GM19043 (cell line): Measurements from ENCODE around the gene MEX3C.
A peak's percentile ranks its signal among the peaks of the same experiment; 100 is the strongest.

Source experiments
- ATAC-seq: cut with Tn5 transposase; IDR thresholded peaks from one replicate; pipeline ENCODE4 v1.9.1; 2021; ENCODE audit warnings: low read depth; ENCODE audit not compliant: unreplicated experiment

The MEX3C gene

DNA sequence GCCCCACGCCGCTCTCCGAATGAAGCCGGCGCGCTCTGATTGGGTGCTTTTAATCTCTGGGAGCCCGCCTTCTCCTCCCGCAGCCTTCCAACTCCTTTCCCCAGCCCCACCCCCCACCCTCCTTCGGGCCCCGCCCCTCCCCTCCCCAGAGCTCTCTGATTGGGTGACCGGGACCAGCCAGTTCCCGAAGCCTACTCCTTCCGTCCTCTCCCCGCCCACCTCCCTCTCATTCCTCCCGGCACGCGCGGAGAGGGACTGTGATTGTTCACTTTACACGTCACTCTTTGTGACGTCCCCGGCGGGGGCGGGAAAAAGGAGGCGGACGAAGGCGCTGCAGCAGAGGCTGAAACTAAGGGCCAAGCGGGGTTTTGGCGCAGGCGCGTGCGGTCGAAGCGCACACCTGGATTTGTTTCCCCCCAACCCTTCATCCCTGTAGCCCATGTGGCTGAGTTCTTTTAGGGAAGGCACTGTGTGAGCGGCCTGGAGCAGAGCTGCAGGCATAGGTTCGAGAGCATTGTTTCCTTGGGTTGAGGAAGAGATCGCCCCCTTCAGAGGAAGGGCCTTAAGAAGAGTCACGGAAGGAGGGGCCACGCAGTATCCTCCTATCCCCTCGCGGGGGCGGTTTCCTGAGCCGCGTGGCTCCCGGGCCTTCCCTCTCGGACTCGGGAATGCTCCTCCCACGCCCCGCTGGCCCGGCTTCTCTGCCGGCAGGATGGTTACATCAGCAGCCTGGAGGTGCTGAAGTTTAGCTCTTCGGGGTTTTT, at the start of gene MEX3C:
MEX3C (minus strand) TSS at position 21 of the 764 bp plus-strand sequence. CDS start 361 bp downstream, outside the sequence.
- peak; percentile 78 for ATAC-seq

- ATAC-seq, result no peak
Observed at GRCh38 chr18:51241226-51241625, 43.7 kb upstream of the MEX3C start.

DNA sequence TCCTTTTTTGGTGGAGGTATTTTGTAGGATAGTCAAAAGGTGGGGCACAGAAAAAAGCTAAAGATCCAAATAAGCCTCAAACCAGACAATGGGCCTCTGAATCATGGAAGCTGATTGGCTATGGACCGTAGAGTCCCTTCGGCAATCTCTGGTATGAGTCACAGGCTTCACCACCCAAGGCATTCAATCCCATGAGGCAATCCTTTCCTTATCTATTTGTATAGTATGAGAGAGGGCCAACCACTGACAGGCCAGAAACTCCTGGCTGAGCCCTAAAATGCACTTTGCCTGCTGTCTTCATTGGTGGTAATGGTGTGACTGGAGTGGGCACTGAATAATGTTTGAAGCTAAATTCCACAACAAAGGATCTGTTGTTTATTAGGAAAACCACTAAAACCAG, 38.7 kb upstream of the MEX3C start:
- ATAC-seq, result no peak

- peak; percentile 85 for ATAC-seq
Observed at GRCh38 chr18:51235009-51235789, 37.7 kb upstream of the MEX3C start.

GRCh38 chr18:51234117-51235008, 36.9 kb upstream of the MEX3C start:
- no peak for ATAC-seq

- ATAC-seq, result no peak
Observed at GRCh38 chr18:51229328-51229727, 31.8 kb upstream of the MEX3C start.

GRCh38 chr18:51227660-51228059, 30.2 kb upstream of the MEX3C start:
- no peak for ATAC-seq

GRCh38 chr18:51226587-51227350, 29.3 kb upstream of the MEX3C start:
- no peak for ATAC-seq

GRCh38 chr18:51226068-51226467, 28.6 kb upstream of the MEX3C start:
- ATAC-seq, result no peak

- ATAC-seq, result no peak
Observed at GRCh38 chr18:51212606-51213005, 15.1 kb upstream of the MEX3C start.

DNA sequence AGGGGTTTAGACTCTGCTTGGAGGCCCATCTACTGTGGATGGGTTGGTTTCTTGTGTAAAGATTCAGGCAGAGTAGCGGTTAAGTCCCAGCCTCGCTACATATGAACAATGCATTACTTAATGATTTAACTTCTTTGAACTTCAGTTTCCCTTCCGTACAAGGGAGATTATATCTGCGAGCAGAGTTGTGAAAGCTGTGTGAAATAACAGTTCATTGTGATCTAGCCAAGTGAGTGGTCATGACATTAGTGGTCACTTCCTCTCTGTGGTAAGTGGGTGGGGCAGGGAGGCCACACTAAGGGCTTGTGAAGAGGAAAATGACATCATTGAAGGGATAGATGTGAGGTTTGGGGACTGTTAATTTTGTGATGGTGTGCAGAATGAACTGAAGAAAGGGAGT, 14.1 kb upstream of the MEX3C start:
- ATAC-seq, result peak; percentile 98

- ATAC-seq, result no peak
Observed at GRCh38 chr18:51196811-51197660, 445 bp downstream of the MEX3C start.

DNA sequence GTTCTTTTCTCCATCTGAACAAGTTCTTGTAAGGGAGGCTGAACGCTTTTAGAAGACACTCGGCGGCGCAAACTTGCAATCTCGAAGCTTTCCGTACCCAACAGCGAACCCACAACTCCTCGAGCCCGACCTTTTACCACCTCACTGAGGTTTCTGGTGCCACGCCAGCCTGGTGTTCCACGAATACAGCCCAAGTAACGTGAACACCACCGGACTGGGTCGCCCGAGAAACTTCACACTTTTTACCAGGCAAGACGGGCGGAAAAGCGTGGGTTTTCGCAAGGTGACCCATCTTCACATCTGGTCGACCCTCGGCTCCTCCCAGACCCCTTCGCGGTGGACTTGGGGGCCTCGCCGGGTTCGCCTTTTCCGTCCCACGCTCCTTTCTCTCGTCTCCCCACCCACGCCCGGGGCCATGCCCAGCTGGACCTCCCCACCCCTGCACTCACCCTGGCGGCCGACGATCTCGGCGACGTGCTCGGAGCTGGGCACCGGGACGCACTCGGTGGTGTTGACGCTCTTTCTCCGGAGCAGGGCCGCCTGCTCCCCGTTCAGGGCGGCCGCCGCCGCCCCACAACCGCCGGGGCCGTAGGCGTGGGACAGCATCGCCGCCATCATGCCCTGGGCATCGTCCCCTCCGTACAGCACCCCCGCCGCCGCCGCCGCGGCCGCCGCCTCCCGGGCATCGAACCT, 1.2 kb downstream of the MEX3C start:
- ATAC-seq, result no peak

DNA sequence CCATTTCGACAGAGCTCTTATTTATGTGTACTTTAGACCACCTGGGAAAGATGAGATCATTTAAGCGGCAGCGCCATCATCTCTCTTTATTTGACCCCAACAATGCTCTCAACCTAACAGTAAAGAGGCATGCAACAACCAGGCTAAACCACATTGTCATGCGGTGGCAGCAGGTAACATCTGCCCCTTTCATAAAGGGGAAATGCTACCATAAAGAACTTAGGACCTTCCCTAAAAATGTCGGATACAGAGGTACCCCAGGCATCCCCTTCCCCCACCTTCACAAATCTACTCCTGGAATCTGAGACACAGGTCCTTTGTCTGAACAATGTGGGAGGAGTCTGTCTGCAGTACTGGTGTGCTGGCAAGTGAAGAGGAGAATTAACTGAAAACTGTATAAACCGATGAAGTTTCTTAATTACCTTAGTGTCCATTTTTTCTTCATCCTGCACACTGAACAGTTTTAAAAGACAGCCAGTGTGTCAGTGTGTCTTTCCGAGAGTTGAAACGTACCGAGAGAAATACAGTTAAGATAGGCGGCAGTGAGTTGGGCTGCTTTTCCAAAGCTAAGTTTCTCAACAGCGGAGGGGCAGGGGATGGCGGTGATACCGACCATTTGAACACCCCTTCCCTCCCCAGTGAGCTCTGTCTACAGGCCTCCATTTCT, 1.9 kb downstream of the MEX3C start:
- ATAC-seq, result no peak

- ATAC-seq, result no peak
Observed at GRCh38 chr18:51195086-51195450, 2.4 kb downstream of the MEX3C start.

DNA sequence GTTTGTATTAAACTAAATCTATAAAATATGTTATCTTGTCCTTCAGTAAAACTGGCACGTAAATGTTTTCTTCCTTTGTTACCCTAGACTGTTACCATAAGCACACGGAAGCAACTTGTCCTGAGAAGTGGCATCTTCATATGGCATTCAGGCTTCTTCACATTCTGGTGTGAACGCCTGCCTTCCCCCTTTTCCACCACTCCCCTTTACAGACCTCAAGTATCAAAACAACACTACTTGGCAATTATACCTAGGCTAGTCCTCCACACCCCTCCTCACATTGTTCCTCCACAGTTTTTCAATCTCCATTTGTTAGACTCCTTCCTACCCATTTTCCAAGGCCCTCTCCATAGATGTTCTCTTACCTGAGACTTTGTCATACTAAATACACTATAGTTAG, 2.9 kb downstream of the MEX3C start:
- no peak for ATAC-seq

- no peak for ATAC-seq
Observed at GRCh38 chr18:51193621-51194287, 3.7 kb downstream of the MEX3C start.

- ATAC-seq, result no peak
Observed at GRCh38 chr18:51192696-51193095, 4.8 kb downstream of the MEX3C start.
